ENCODE data around the gene RASSF8. TPM values are rescaled to one million over a fixed set of nuclear protein-coding genes. Genes with fewer than 3 reads are reported as not detected.

RASSF8 gene
- total RNA-seq, 4 donors from 2014 or later, result 13.1 to 332 (median 23.5) TPM

DNA sequence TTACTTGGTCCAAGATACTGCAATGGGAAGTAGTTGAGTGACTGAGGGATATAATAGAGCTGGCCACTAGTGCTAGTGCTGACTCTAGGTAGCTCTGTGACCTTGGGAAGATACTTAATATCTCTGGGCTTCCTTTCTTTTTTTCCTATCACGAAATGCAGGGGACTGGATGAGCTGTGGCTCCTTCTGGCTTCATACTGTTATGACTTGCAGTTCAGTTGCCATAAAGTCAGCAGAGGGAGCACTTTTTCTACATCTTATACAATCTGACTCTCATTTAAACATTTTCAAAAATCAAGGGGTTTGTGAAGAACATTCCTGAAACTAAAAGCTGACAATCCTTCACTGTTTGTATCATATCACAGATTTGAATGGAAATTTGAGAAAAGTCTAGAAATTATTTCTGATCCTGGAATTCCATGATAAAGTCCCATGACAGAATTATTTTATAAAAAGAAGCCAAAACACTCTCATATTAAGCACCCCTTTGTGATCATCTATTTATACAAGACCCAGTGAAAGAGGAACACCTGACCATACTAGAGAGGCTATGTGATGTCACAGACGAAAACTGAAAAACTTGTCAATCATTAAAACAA lies 161.0 kb downstream of the RASSF8 start:
- intact Hi-C loops (cut with DNase I; ENCODE audit: low total_unique reads), result no loop called here
- Histone ChIP-seq H3K27me3 (peaks cover 31% of the 10 kb centered on the region), H3K4me3 (no peak overlapping the region), H3K36me3 (no peaks in the 10 kb centered on the region), H3K27ac (peak overlapping the region; percentile 57 to 96 (median 88)), H3K9me3 (no peaks in the 10 kb centered on the region), H3K4me1 (peaks cover 10 to 44% (median 19%) of the 10 kb centered on the region in 4 donors)
- in situ Hi-C loops (cut with MboI; ENCODE audit: low pct_ligation_motif_present in 1 of 4, low pct_unique_long_range_greater_than_20kb in 1 of 4, low sequenced_read_pairs in 3 of 4), result loop anchor here in 3 of 4 donors (25.0 kb wide), 2 partner anchors 293 to 518 kb away; no protein-coding TSS in a partner anchor
- DNase-seq, result no peak
- WGBS, 2 donors (ENCODE audit: low coverage in 1 of 2), result 15 to 18% methylated on average over 2 of the region's 2 CpGs
- TF ChIP-seq POLR2AphosphoS5 (IDR thresholded peaks at IDR 0.05), result no peak
- TF ChIP-seq, protein P1, sequence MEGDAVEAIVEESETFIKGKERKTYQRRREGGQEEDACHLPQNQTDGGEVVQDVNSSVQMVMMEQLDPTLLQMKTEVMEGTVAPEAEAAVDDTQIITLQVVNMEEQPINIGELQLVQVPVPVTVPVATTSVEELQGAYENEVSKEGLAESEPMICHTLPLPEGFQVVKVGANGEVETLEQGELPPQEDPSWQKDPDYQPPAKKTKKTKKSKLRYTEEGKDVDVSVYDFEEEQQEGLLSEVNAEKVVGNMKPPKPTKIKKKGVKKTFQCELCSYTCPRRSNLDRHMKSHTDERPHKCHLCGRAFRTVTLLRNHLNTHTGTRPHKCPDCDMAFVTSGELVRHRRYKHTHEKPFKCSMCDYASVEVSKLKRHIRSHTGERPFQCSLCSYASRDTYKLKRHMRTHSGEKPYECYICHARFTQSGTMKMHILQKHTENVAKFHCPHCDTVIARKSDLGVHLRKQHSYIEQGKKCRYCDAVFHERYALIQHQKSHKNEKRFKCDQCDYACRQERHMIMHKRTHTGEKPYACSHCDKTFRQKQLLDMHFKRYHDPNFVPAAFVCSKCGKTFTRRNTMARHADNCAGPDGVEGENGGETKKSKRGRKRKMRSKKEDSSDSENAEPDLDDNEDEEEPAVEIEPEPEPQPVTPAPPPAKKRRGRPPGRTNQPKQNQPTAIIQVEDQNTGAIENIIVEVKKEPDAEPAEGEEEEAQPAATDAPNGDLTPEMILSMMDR (IDR thresholded peaks at IDR 0.05), result peak; percentile 46 to 64 (median 50)

DNA sequence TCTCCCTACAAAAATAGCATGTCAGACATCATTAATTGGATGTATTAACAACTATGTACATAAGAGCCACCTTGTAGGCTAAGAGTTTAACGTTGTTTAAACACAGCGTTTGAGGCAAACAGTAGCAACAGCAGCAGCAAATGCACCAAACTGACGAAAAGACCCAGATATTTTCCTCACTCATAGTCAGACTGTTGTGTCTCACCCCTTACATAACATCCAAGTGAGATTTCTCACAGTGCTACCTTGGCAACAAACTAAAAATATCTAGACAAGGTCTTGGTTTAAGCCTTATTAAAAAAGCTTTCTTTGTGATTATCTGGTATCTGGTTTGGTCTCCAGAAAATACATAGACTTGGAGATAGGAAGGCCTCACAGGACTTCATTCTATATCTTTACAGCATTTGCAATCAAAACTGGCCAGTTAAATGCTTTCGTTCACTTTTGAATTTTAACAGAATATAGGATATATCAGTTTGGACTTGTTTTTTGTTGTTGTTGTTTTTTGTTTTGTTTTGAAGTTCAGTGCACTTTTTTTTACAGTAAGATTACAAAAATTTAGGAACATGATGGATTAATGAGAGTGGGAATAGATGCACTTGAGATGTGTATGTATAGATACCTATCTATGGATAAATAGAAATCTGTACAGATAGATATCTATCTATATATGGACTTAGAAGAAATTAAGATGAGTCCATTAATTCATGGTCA lies 162.2 kb downstream of the RASSF8 start:
- peak overlapping the region; percentile 86 to 96 (median 90) for H3K27ac ChIP-seq
- in situ Hi-C loops (cut with MboI; ENCODE audit: low pct_ligation_motif_present in 1 of 4, low pct_unique_long_range_greater_than_20kb in 1 of 4, low sequenced_read_pairs in 3 of 4), result loop anchor here in 3 of 4 donors (25.0 kb wide), 2 partner anchors 292 to 517 kb away; no protein-coding TSS in a partner anchor
- no peak for DNase-seq
- WGBS, 2 donors (ENCODE audit: low coverage in 1 of 2), result 72 to 75% methylated on average over 4 of the region's 4 CpGs
- no peaks in the 10 kb centered on the region for H3K36me3 ChIP-seq
- no peak overlapping the region for H3K4me3 ChIP-seq
- no peak for TF ChIP-seq POLR2A (IDR thresholded peaks at IDR 0.05)
- no peak for TF ChIP-seq POLR2AphosphoS5 (IDR thresholded peaks at IDR 0.05)
- TF ChIP-seq, protein P1 (IDR thresholded peaks at IDR 0.05), result no peak
- no peak for TF ChIP-seq EP300 (IDR thresholded peaks at IDR 0.05; ENCODE audit: low read depth)
- no peaks in the 10 kb centered on the region for H3K9me3 ChIP-seq
- H3K4me1 ChIP-seq, result peaks cover 5 to 45% (median 19%) of the 10 kb centered on the region in 4 donors
- intact Hi-C loops (cut with DNase I; ENCODE audit: low total_unique reads), result loop anchor here (5.0 kb wide), 1 partner anchor 77 kb away; the partner anchor contains the start of gene SSPN
- H3K27me3 ChIP-seq, result peaks cover 36% of the 10 kb centered on the region

DNA sequence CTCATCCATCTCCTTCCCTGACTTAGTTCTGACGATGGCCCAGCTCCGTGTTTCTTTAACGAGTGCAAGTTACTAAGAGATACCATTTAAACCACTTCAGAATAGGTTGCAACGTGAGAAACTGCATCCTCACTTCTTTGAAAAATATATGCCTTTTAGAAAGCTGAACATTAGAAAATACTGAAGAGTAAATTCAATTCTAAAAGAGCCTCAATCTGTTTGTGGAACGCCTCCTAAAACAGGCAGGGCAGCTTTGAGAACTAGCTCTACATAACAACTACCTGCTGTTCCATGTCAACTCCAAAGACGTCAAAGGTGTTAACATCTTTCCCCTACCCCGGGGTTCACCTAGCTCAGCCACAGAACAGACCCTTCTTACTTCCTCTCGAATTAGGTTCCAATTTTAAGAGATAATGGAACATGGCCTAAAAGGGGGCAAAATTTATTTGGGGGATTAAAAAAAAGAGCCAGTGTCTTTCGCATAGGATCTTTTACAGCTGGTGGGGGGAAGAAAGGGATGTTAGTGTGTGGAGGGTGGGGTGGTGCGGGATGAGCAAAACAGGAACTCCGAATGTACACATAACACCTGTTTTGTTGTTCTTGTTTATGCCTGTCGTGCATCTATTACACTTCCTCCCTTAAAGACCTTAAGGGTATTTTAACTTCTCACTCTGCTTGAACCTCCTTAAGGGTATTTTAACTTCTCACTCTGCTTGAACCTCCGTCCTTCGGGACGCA lies 163.0 kb downstream of the RASSF8 start:
- TF ChIP-seq EP300 (IDR thresholded peaks at IDR 0.05; ENCODE audit: low read depth) (no peak), POLR2A (IDR thresholded peaks at IDR 0.05) (peak; percentile 16)
- Histone ChIP-seq H3K4me3 (peak overlapping the region; percentile 25 to 72 (median 52)), H3K27ac (peak overlapping the region; percentile 86 to 96 (median 90)), H3K27me3 (peaks cover 36% of the 10 kb centered on the region), H3K36me3 (no peaks in the 10 kb centered on the region), H3K9me3 (no peaks in the 10 kb centered on the region), H3K4me1 (peaks cover 5 to 49% (median 22%) of the 10 kb centered on the region in 4 donors)
- DNase-seq, result no peak
- intact Hi-C loops (cut with DNase I; ENCODE audit: low total_unique reads) (loop anchor here (5.0 kb wide), 1 partner anchor 76 kb away; the partner anchor contains the start of gene SSPN), in situ Hi-C loops (cut with MboI; ENCODE audit: low pct_ligation_motif_present in 1 of 4, low pct_unique_long_range_greater_than_20kb in 1 of 4, low sequenced_read_pairs in 3 of 4) (loop anchor here in 3 of 4 donors (25.0 kb wide), 2 partner anchors 291 to 516 kb away; no protein-coding TSS in a partner anchor)
- 39 to 53% methylated on average over 12 to 15 of the region's 15 CpGs for WGBS, 2 donors (ENCODE audit: low coverage in 1 of 2)

DNA sequence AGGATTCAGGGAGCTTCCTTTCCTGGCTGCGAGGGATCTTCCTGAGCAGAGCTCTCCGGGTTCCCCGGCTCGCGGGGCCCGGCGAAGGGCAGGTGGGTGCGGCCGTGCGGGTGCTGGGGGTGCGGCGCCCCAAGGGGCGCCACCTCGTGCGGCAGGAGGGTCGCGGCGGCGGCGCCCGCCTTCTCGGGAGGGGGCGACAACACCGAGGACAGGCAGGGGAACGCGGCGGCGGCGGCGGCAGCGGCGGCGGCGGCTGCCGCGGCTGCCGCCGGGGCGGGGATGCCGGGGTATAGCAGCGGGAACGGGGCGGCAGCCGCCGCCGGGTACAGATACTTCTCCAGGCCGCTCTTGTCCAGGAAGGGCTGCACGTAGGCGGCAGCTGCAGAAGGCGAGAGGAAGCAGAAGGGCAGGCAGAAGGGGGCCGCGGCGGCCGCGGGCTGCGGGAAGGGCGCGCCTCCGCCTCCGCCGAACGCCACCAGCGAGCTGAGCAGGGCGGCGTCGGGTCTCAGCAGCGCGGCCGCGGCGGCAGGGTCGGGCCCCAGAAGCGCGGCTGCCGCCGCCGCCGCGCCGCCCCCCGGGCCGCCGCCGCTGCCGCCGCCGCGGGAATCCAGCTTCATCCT lies 163.7 kb downstream of the RASSF8 start:
- no peaks in the 10 kb centered on the region for H3K9me3 ChIP-seq
- in situ Hi-C loops (cut with MboI; ENCODE audit: low pct_ligation_motif_present in 1 of 4, low pct_unique_long_range_greater_than_20kb in 1 of 4, low sequenced_read_pairs in 3 of 4), result loop anchor here in 3 of 4 donors (25.0 kb wide), 2 partner anchors 290 to 515 kb away; no protein-coding TSS in a partner anchor

More for the DNA sequence above, 163.7 kb downstream of the RASSF8 start:
- peak overlapping the region; percentile 86 to 96 (median 90) for H3K27ac ChIP-seq
- WGBS, 2 donors (ENCODE audit: low coverage in 1 of 2), result 0% methylated on average over 60 of the region's 88 CpGs; no CpG with 5 or more reads in 1 of the 2 donors
- no peak for DNase-seq
- no peaks in the 10 kb centered on the region for H3K36me3 ChIP-seq
- peaks cover 41% of the 10 kb centered on the region for H3K27me3 ChIP-seq
- H3K4me1 ChIP-seq, result peaks cover 10 to 54% (median 25%) of the 10 kb centered on the region in 4 donors
- TF ChIP-seq POLR2A (IDR thresholded peaks at IDR 0.05) (no peak), POLR2AphosphoS5 (IDR thresholded peaks at IDR 0.05) (no peak), EP300 (IDR thresholded peaks at IDR 0.05; ENCODE audit: low read depth) (no peak)
- TF ChIP-seq, protein P1 (IDR thresholded peaks at IDR 0.05), result no peak
- peak overlapping the region; percentile 25 to 72 (median 52) for H3K4me3 ChIP-seq
- intact Hi-C loops (cut with DNase I; ENCODE audit: low total_unique reads), result loop anchor here (5.0 kb wide), 1 partner anchor 75 kb away; the partner anchor contains the start of gene SSPN
